ENCODE measurements around the gene COL5A1. TPM values are rescaled to one million over a fixed set of nuclear protein-coding genes. Genes with fewer than 3 reads are reported as not detected.
"Not testable (repeated sequence)": the region's sequence is repeated elsewhere in the genome, so short reads cannot be mapped to it uniquely, and the experiment has no call there.

COL5A1 gene
- total RNA-seq, 4 donors from 2014 or later = 51.9 to 78.3 (median 62.4) TPM

GRCh38 chr9:134682026-134682425 is 40.4 kb downstream of the COL5A1 start:
- Histone ChIP-seq H3K36me3 (peaks cover 0 to 10% (median 0%) of the 10 kb centered on the region in 3 donors), H3K27ac (peak overlapping the region in 2 of 4 donors; percentile 47 to 71), H3K4me1 (peaks cover 0 to 63% (median 24%) of the 10 kb centered on the region in 4 donors), H3K27me3 (no peaks in the 10 kb centered on the region), H3K4me3 (no peak overlapping the region), H3K9me3 (no peaks in the 10 kb centered on the region)
- 29 to 52% methylated on average over 5 to 15 of the region's 15 CpGs for WGBS, 2 donors
- DNase-seq (ENCODE audit: low spot score in 2 of 2) = no peak
- TF ChIP-seq CTCF (IDR thresholded peaks at IDR 0.05) (no peak), EP300 (IDR thresholded peaks at IDR 0.05) (no peak), POLR2A (IDR thresholded peaks at IDR 0.05) (no peak)

- TF ChIP-seq POLR2A (IDR thresholded peaks at IDR 0.05) (no peak), CTCF (IDR thresholded peaks at IDR 0.05) (no peak), EP300 (IDR thresholded peaks at IDR 0.05) (no peak)
- Histone ChIP-seq H3K4me3 (no peak overlapping the region), H3K9me3 (no peaks in the 10 kb centered on the region), H3K27me3 (no peaks in the 10 kb centered on the region), H3K27ac (peak overlapping the region in 2 of 4 donors; percentile 55 to 71), H3K36me3 (peaks cover 0 to 11% (median 0%) of the 10 kb centered on the region in 3 donors), H3K4me1 (peaks cover 0 to 55% (median 24%) of the 10 kb centered on the region in 4 donors)
- WGBS, 2 donors = 79 to 82% methylated on average over 25 of the region's 25 CpGs
- DNase-seq (ENCODE audit: low spot score in 2 of 2) = no peak
These were observed 41.2 kb downstream of the COL5A1 start for GRCh38 chr9:134682651-134683364.

- no peak for DNase-seq (ENCODE audit: low spot score in 2 of 2)
These were observed 42.2 kb downstream of the COL5A1 start for GRCh38 chr9:134683714-134684374.

GRCh38 chr9:134684375-134684723 is 42.7 kb downstream of the COL5A1 start:
- Histone ChIP-seq H3K9me3 (no peaks in the 10 kb centered on the region), H3K36me3 (peaks cover 0 to 11% (median 0%) of the 10 kb centered on the region in 3 donors), H3K4me3 (no peak overlapping the region), H3K27me3 (no peaks in the 10 kb centered on the region), H3K27ac (peak overlapping the region in 2 of 4 donors; percentile 42 to 55), H3K4me1 (peaks cover 0 to 51% (median 20%) of the 10 kb centered on the region in 4 donors)
- no peak for DNase-seq (ENCODE audit: low spot score in 2 of 2)
- TF ChIP-seq EP300 (IDR thresholded peaks at IDR 0.05) (no peak), CTCF (IDR thresholded peaks at IDR 0.05) (no peak), POLR2A (IDR thresholded peaks at IDR 0.05) (no peak)
- WGBS, 2 donors = 89% methylated on average over 3 of the region's 3 CpGs

More at GRCh38 chr9:134683714-134684374, 42.2 kb downstream of the COL5A1 start:
- H3K4me3 ChIP-seq = no peak overlapping the region
- TF ChIP-seq POLR2A (IDR thresholded peaks at IDR 0.05) = no peak
- no peak for TF ChIP-seq CTCF (IDR thresholded peaks at IDR 0.05)
- TF ChIP-seq EP300 (IDR thresholded peaks at IDR 0.05) = no peak
- peaks cover 0 to 50% (median 18%) of the 10 kb centered on the region in 4 donors for H3K4me1 ChIP-seq
- no peaks in the 10 kb centered on the region for H3K9me3 ChIP-seq
- WGBS, 2 donors = 65 to 66% methylated on average over 15 to 19 of the region's 22 CpGs
- no peaks in the 10 kb centered on the region for H3K27me3 ChIP-seq
- H3K27ac ChIP-seq = peak overlapping the region in 2 of 4 donors; percentile 42 to 55
- peaks cover 0 to 11% (median 0%) of the 10 kb centered on the region in 3 donors for H3K36me3 ChIP-seq

- Histone ChIP-seq H3K36me3 (peaks cover 0 to 11% (median 0%) of the 10 kb centered on the region in 3 donors), H3K4me1 (peaks cover 0 to 53% (median 21%) of the 10 kb centered on the region in 4 donors)
- H3K9me3 ChIP-seq; H3K27me3 ChIP-seq; DNase-seq (ENCODE audit: low spot score in 2 of 2); H3K27ac ChIP-seq; H3K4me3 ChIP-seq: not testable (repeated sequence)
These were observed 43.3 kb downstream of the COL5A1 start for GRCh38 chr9:134684941-134685340.

Measured in tibial nerve (tissue), 4 donors.